ENCODE data around the gene TARBP2. TPM values are rescaled to one million over a fixed set of nuclear protein-coding genes. Genes with fewer than 3 reads are reported as not detected.

Gene TARBP2
- polyA plus RNA-seq, 3 donors = 16.6 to 39.4 (median 24.4) TPM

DNA sequence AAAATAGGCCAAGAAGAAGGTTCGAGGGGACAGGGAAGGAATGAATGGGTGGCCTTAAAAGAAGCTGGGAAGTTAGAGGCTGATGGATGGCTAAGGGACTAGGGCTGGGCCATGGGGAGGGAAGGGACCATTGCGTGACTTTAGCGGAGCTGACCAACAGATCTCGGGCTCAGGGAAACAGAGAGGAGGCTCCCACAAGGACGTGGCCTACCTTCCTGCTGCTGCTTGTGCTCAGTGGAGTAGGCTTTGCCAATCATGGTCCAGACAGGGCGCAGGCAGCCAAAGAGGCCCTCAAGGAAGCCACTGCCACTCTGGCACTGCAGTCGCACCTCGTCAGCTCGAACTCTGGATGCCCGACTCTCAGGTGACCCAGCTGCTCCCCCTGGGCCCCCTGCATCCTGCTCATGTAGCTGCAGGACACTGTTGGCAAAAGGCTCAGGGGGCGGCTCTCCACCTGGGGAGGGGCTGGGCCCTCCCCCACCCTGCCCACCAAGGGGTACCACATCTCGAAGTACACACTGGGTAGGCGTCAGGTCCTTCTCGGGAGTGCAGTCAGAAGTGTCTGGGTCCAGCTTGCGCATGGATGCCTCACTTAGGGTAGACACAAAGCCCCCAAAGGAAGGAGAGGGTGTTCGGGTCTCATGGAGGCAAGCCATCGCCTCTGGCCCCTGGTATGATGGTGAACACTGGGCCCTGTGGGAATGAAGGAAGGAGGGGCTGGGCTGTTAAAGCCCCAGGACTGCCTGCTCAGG is 14.2 kb upstream of the TARBP2 start:
- no peak overlapping the region for H3K4me2 ChIP-seq (replicated peaks; ENCODE audit: extremely low read depth, low read length, poor library complexity, severe bottlenecking)
- H3K9ac ChIP-seq (ENCODE audit: insufficient read depth, low read length, poor library complexity, severe bottlenecking) = no peak overlapping the region
- no peak for DNase-seq
- TF ChIP-seq, protein P1, sequence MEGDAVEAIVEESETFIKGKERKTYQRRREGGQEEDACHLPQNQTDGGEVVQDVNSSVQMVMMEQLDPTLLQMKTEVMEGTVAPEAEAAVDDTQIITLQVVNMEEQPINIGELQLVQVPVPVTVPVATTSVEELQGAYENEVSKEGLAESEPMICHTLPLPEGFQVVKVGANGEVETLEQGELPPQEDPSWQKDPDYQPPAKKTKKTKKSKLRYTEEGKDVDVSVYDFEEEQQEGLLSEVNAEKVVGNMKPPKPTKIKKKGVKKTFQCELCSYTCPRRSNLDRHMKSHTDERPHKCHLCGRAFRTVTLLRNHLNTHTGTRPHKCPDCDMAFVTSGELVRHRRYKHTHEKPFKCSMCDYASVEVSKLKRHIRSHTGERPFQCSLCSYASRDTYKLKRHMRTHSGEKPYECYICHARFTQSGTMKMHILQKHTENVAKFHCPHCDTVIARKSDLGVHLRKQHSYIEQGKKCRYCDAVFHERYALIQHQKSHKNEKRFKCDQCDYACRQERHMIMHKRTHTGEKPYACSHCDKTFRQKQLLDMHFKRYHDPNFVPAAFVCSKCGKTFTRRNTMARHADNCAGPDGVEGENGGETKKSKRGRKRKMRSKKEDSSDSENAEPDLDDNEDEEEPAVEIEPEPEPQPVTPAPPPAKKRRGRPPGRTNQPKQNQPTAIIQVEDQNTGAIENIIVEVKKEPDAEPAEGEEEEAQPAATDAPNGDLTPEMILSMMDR (IDR thresholded peaks at IDR 0.05) = no peak
- no peak overlapping the region for H3K27ac ChIP-seq (ENCODE audit: low read depth in 1 of 2, low read length in 2 of 2)
- no peak overlapping the region for H2AFZ ChIP-seq (ENCODE audit: insufficient read depth, low read depth, low read length, poor library complexity, severe bottlenecking)
- H3K36me3 Mint-ChIP-seq = peaks cover 24 to 31% of the 10 kb centered on the region in 2 donors
- no peak overlapping the region for H3K4me3 Mint-ChIP-seq
- no peak overlapping the region for H3K4me3 ChIP-seq (replicated peaks in 1 of 3; ENCODE audit: low read depth in 2 of 3, low read length in 3 of 3)
- H3K9me3 Mint-ChIP-seq = peaks cover 0 to 1% (median 0%) of the 10 kb centered on the region in 7 donors
- H3K9me3 ChIP-seq (replicated peaks in 1 of 2; ENCODE audit: control insufficient read depth in 1 of 2, insufficient read depth in 1 of 2, low read length in 2 of 2) = no peaks in the 10 kb centered on the region
- H3K79me2 ChIP-seq (ENCODE audit: insufficient read depth, low read length) = no peaks in the 10 kb centered on the region
- H3K36me3 ChIP-seq (replicated peaks in 1 of 2; ENCODE audit: control insufficient read depth in 1 of 2, insufficient read depth in 2 of 2, low read length in 2 of 2) = peaks cover 35 to 62% of the 10 kb centered on the region in 2 donors
- no peaks in the 10 kb centered on the region for H3K4me1 ChIP-seq (ENCODE audit: control insufficient read depth in 1 of 2, insufficient read depth in 2 of 2, low read length in 2 of 2)
- peaks cover 0 to 2% (median 1%) of the 10 kb centered on the region in 3 donors for H3K27me3 Mint-ChIP-seq (ENCODE audit: low read depth in 3 of 3)
- intact Hi-C loops (cut with micrococcal nuclease) = no loop called here
- 90% methylated on average over 17 of the region's 17 CpGs for WGBS (ENCODE audit: insufficient coverage)
- H4K20me1 ChIP-seq (ENCODE audit: insufficient read depth, low read length) = peaks cover 48% of the 10 kb centered on the region
- H3K27me3 ChIP-seq (ENCODE audit: control insufficient read depth in 2 of 2, insufficient read depth in 2 of 2, low read length in 2 of 2) = no peaks in the 10 kb centered on the region
- H3K4me1 Mint-ChIP-seq = peaks cover 2% of the 10 kb centered on the region
- peak overlapping the region in 2 of 7 donors; percentile 62 to 63 for H3K27ac Mint-ChIP-seq

DNA sequence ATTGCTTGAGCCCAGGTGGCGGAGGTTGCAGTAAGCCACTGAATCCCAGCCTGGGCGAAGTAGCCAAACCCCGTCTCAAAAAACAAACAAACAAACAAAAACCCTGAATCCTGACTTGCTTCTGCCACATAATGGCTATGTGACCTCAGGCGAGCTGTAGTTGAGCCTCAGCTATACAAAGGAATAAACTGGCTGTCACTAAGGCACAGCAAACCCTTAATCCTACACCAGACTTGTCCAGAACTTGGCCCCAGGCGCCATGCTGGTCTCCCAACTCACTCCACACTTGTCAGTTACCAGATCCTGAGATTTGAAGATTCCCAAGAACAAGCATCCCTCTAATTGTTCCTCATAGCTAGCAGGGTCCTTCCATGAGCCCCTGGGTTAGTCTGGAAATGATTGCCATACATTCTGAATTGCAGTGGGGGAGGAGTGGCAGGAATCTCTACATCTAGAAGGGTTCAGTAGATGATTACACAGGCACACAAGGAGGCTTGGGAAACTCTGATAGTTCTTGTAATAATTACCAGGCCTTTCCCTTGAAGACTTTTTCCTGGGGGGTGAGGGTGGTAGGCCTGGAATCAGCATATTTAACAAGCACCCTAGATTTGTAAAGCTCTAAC is 11.7 kb upstream of the TARBP2 start:
- Mint-ChIP-seq H3K27me3 (ENCODE audit: low read depth in 3 of 3) (peaks cover 0 to 3% (median 2%) of the 10 kb centered on the region in 3 donors), H3K4me3 (no peak overlapping the region), H3K36me3 (peaks cover 15 to 21% of the 10 kb centered on the region in 2 donors), H3K27ac (peak overlapping the region in 2 of 7 donors; percentile 21 to 53), H3K9me3 (peaks cover 0 to 1% (median 0%) of the 10 kb centered on the region in 7 donors), H3K4me1 (peaks cover 18% of the 10 kb centered on the region)
- H4K20me1 ChIP-seq (ENCODE audit: insufficient read depth, low read length) = peaks cover 24% of the 10 kb centered on the region
- H3K4me1 ChIP-seq (ENCODE audit: control insufficient read depth in 1 of 2, insufficient read depth in 2 of 2, low read length in 2 of 2) = peaks cover 19 to 20% of the 10 kb centered on the region in 2 donors
- no peak overlapping the region for H3K4me2 ChIP-seq (replicated peaks; ENCODE audit: extremely low read depth, low read length, poor library complexity, severe bottlenecking)
- TF ChIP-seq, protein P1 (IDR thresholded peaks at IDR 0.05) = no peak
- no peak for DNase-seq
- peaks cover 18 to 37% of the 10 kb centered on the region in 2 donors for H3K36me3 ChIP-seq (replicated peaks in 1 of 2; ENCODE audit: control insufficient read depth in 1 of 2, insufficient read depth in 2 of 2, low read length in 2 of 2)
- no peak overlapping the region for H3K27ac ChIP-seq (ENCODE audit: low read depth in 1 of 2, low read length in 2 of 2)
- H3K9ac ChIP-seq (ENCODE audit: insufficient read depth, low read length, poor library complexity, severe bottlenecking) = no peak overlapping the region
- no peaks in the 10 kb centered on the region for H3K79me2 ChIP-seq (ENCODE audit: insufficient read depth, low read length)
- H3K9me3 ChIP-seq (replicated peaks in 1 of 2; ENCODE audit: control insufficient read depth in 1 of 2, insufficient read depth in 1 of 2, low read length in 2 of 2) = no peaks in the 10 kb centered on the region
- intact Hi-C loops (cut with micrococcal nuclease) = no loop called here
- WGBS (ENCODE audit: insufficient coverage) = 95% methylated on average over 4 of the region's 5 CpGs
- H3K4me3 ChIP-seq (replicated peaks in 1 of 3; ENCODE audit: low read depth in 2 of 3, low read length in 3 of 3) = no peak overlapping the region
- H2AFZ ChIP-seq (ENCODE audit: insufficient read depth, low read depth, low read length, poor library complexity, severe bottlenecking) = no peak overlapping the region
- no peaks in the 10 kb centered on the region for H3K27me3 ChIP-seq (ENCODE audit: control insufficient read depth in 2 of 2, insufficient read depth in 2 of 2, low read length in 2 of 2)

All from CD14-positive monocyte (primary cell).